K562 (cell line): ENCODE data around the gene RERE. TPM values are rescaled to one million over a fixed set of nuclear protein-coding genes. Genes with fewer than 3 reads are reported as not detected.

ENCODE experiments used
- ATAC-seq: fragments of 200-7000 bp; cut with Tn5 transposase; 3 replicates; pipeline ENCODE4 v1.9.1; 2020; ENCODE audit warnings: moderate library complexity
- BruUV-seq: library from RNA; stranded (reverse); fragments of 400-500 nt; replicated peaks from 2 replicates; lab custom pipeline; 2021; lab: Mats Ljungman, UMichigan
- CTCF ChIA-PET: fragments of 300-600 bp; formaldehyde crosslinking; extraction: SDS; loops from one replicate; lab custom pipeline; 2021; ENCODE audit warnings: low intra/inter-chr PET ratio; lab: Yijun Ruan, JAX
- POLR2A ChIA-PET: fragments of 300-600, 350-650 bp; sonication (Branson Sonifier 250); formaldehyde crosslinking; extraction: SDS; loops from one replicate; lab custom pipeline; 2021; ENCODE audit warnings: antibody characterized with exemption, inconsistent platforms; lab: Yijun Ruan, JAX
- DNase-seq, 4 experiments: peaks; one replicate each; pipeline versions ENCODE4 v3.0.0 to v3.0.0-alpha.2; 2011 to 2018; ENCODE audit warnings: low spot score in 3 of 4, mixed read lengths in 3 of 4; ENCODE audit errors: extremely low read depth in 1 of 4
- FAIRE-seq: peaks from 2 replicates; lab custom pipeline; 2011; peaks lifted over from hg19 to GRCh38; lab: Jason Lieb, UNC
- H2AFZ ChIP-seq: 2 replicates; pipeline ENCODE4 v1.6.0; 2011; ENCODE audit warnings: low read depth, low read length, control low read depth, inconsistent platforms
- H3K27ac ChIP-seq: fragments of 200-600 bp; 3 replicates; pipeline ENCODE4 v1.8.0; 2011; ENCODE audit warnings: low read depth, mild to moderate bottlenecking, control low read depth, inconsistent platforms, low read length, moderate library complexity, mixed read lengths; ENCODE audit errors: extremely low read depth
- H3K27me3 ChIP-seq, 2 experiments: fragments of 300-600 bp in 1 of 2; 2 replicates in 1 of 2; 3 replicates in 1 of 2; pipeline versions ENCODE4 v1.6.0 to v1.8.0; 2011; ENCODE audit warnings: inconsistent platforms in 2 of 2, low read length in 2 of 2, mild to moderate bottlenecking in 1 of 2, mixed read lengths in 1 of 2, moderate library complexity in 1 of 2; ENCODE audit not compliant: control insufficient read depth in 2 of 2, insufficient read depth in 2 of 2
- H3K36me3 ChIP-seq: fragments of 300-600 bp; 3 replicates; pipeline ENCODE4 v1.8.0; 2011; ENCODE audit warnings: mild to moderate bottlenecking, low read length, inconsistent platforms; ENCODE audit not compliant: control insufficient read depth, insufficient read depth
- H3K4me1 ChIP-seq, 2 experiments: fragments of 200-600 bp in 1 of 2; replicated peaks in 1 of 2; 2 replicates in 1 of 2; 3 replicates in 1 of 2; pipeline versions ENCODE4 v1.5.1 to v1.8.0; 2011; ENCODE audit warnings: inconsistent platforms in 2 of 2, low read length in 2 of 2, mild to moderate bottlenecking in 1 of 2, mixed read lengths in 1 of 2, moderate library complexity in 1 of 2; ENCODE audit not compliant: control insufficient read depth in 2 of 2, insufficient read depth in 2 of 2
- H3K4me2 ChIP-seq: 2 replicates; pipeline ENCODE4 v1.6.1; 2011; ENCODE audit warnings: low read length, control low read depth, inconsistent platforms, mixed read lengths; ENCODE audit not compliant: insufficient read depth
- H3K4me3 ChIP-seq: fragments of 200-600 bp; sonication (generic), shearing (Covaris generic); 2 replicates; pipeline ENCODE4 v1.5.1; 2016; ENCODE audit warnings: control low read depth, inconsistent platforms
- H3K79me2 ChIP-seq: fragments of 200-600 bp; 3 replicates; pipeline ENCODE4 v1.8.0; 2011; ENCODE audit warnings: low read length, inconsistent platforms; ENCODE audit not compliant: control insufficient read depth, insufficient read depth
- H3K9ac ChIP-seq, 2 experiments: 2 replicates each; pipeline versions ENCODE4 v1.6.0 to v1.6.1; 2011; ENCODE audit warnings: low read depth in 2 of 2, low read length in 2 of 2, control low read depth in 1 of 2, inconsistent platforms in 1 of 2, mild to moderate bottlenecking in 1 of 2, mixed read lengths in 1 of 2; ENCODE audit not compliant: insufficient read depth in 1 of 2
- H3K9me1 ChIP-seq: one replicate; pipeline ENCODE4 v1.6.0; 2011; ENCODE audit warnings: inconsistent platforms, mild to moderate bottlenecking, low read length, moderate library complexity; ENCODE audit not compliant: control insufficient read depth, insufficient read depth
- H3K9me3 ChIP-seq: replicated peaks from 2 replicates; pipeline ENCODE4 v1.5.1; 2011; ENCODE audit warnings: low read depth, low read length, inconsistent platforms; ENCODE audit not compliant: control insufficient read depth, insufficient read depth
- H4K20me1 ChIP-seq: replicated peaks from 2 replicates; pipeline ENCODE4 v1.6.1; 2011; ENCODE audit warnings: low read length, inconsistent platforms, mixed read lengths; ENCODE audit not compliant: control insufficient read depth, insufficient read depth
- BACH1 ChIP-seq: fragments of 200-800 bp; sonication (Bioruptor generic); IDR thresholded peaks from 2 replicates; pipeline ENCODE4 v1.6.1; 2016; ENCODE audit warnings: missing genetic modification characterization, missing compliant biosample characterization
- C11orf30 ChIP-seq: fragments of 450-650 bp; IDR thresholded peaks from 2 replicates; pipeline ENCODE4 v1.6.1; 2016; ENCODE audit warnings: low read depth, mild to moderate bottlenecking
- FOSL1 ChIP-seq: fragments of 200-800 bp; sonication (Bioruptor generic); conservative IDR thresholded peaks from 2 replicates; pipeline ENCODE4 v1.6.1; 2016; ENCODE audit warnings: missing genetic modification characterization, missing compliant biosample characterization
- FOXK2 ChIP-seq, 2 experiments: fragments of 450-650 bp; IDR thresholded peaks in 1 of 2; conservative IDR thresholded peaks in 1 of 2; 2 replicates each; pipeline ENCODE4 v1.6.1; 2016; ENCODE audit warnings: low read depth in 2 of 2, mild to moderate bottlenecking in 1 of 2
- SMAD4 ChIP-seq: fragments of 250-450 bp; sonication (Bioruptor Pico); conservative IDR thresholded peaks from 2 replicates; pipeline ENCODE4 v1.8.0; 2021; ENCODE audit warnings: inconsistent platforms, mild to moderate bottlenecking, moderate library complexity
- ZNF589 ChIP-seq: fragments of 200-800 bp; sonication (Bioruptor generic); IDR thresholded peaks from 2 replicates; pipeline ENCODE4 v1.6.1; 2016; ENCODE audit warnings: low read depth, missing genetic modification characterization, missing compliant biosample characterization
- ZNF644 ChIP-seq: fragments of 200-800 bp; sonication (Bioruptor generic); IDR thresholded peaks from 2 replicates; pipeline ENCODE4 v1.6.1; 2016; ENCODE audit warnings: low read depth, missing genetic modification characterization, missing compliant biosample characterization
- ZNF766 ChIP-seq: fragments of 200-800 bp; sonication (Bioruptor generic); conservative IDR thresholded peaks from 2 replicates; pipeline ENCODE4 v1.6.1; 2016; ENCODE audit warnings: missing genetic modification characterization, missing compliant biosample characterization
- WGBS: fragments of 100-300 bp; shearing (Covaris generic); methylation state at CpG from one replicate; pipeline ENCODE4 v1.1.6; 2016; ENCODE audit warnings: low coverage, mixed read lengths; ENCODE audit not compliant: insufficient coverage; ENCODE audit errors: missing lambda C conversion rate; 5-methylcytosine and 5-hydroxymethylcytosine counted together
- in situ Hi-C: fragments of 300-500 bp; cut with MboI; formaldehyde crosslinking; loops from 4 replicates; pipeline ENCODE4 v1.15.0; 2018; ENCODE audit warnings: inconsistent platforms, mixed read lengths
- intact Hi-C: fragments of 100-400 bp; cut with micrococcal nuclease; formaldehyde crosslinking; loops from 2 replicates; pipeline ENCODE4 v1.14.2; 2022
- polyA plus RNA-seq, 8 experiments: library from polyadenylated mRNA; depleted of rRNA in 4 of 8; stranded (reverse) in 5 of 8; unstranded in 3 of 8; fragments of >200 nt; fragmentation: Nextera tagmentation in 2 of 8; fragmentation: Illumina TruSeq in 1 of 8; extraction: Ambion mirVana in 2 of 8; extraction: Trizol in 1 of 8; gene quantifications; 2 replicates each; pipeline versions ENCODE4 v1.2.1 to v1.2.3, GENCODE V29; 2011 to 2014; ENCODE audit warnings: inconsistent platforms in 1 of 8, missing spikeins in 1 of 8
- total RNA-seq, 7 experiments: library from RNA; depleted of rRNA in 6 of 7; stranded (reverse); fragments of >200 nt in 6 of 7; fragmentation: Illumina TruSeq in 2 of 7; extraction: Trizol in 2 of 7; gene quantifications; 2 replicates each; pipeline versions ENCODE4 v1.2.1 to v1.2.3, GENCODE V29; 2011 to 2021; ENCODE audit warnings: low replicate concordance in 1 of 7
- TF ChIP-seq, protein P1 (sequence below): fragments of 450-650 bp; IDR thresholded peaks from 2 replicates; pipeline ENCODE4 v1.6.1; 2017; ENCODE audit warnings: antibody characterized with exemption, mild to moderate bottlenecking
- TF ChIP-seq, protein P2 (sequence below), 2 experiments: fragments of 200-800 bp in 1 of 2; sonication (Bioruptor generic) in 1 of 2; sonication (generic) in 1 of 2; formaldehyde crosslinking in 1 of 2; IDR thresholded peaks in 1 of 2; conservative IDR thresholded peaks in 1 of 2; 2 replicates each; pipeline versions ENCODE4 v1.5.0 to v1.6.1; 2016 to 2020; ENCODE audit warnings: missing compliant biosample characterization in 1 of 2, missing genetic modification characterization in 1 of 2, missing genetic modification reagents in 1 of 2

Gene RERE
- total and polyA plus RNA-seq, 9 of the 15 experiments (the other 6 are each of a cell fraction or from before 2014, with no cell fraction given), result 3.0 to 51.5 (median 13.4) TPM

DNA sequence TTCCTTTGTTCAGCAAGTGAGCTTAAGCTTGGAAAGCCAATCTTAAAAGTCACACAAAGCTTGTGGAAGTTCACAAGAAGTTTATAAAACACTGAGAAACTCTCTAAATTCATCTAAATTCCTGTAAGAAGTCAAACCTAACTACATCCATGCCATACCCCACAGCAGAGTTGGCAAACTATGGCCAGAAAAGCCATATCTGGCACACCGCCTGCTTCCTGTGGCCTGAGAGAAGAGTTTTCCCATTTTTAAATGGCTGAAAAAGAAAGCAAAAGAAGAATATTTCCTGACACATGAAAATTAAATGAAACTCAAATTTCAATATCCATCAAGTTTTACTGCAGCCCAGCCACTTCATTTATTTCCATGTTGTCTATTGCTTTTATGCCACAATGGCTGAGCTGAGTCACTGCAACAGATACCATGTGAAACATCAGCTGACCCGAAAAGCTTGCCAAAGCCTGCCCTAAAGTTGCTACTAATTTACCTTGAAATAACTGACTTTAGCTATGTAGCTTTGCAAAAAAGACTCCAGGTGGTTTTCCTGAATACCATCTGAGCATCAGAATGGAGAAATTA is 262.4 kb downstream of the RERE start:
- intact Hi-C loops, result no loop called here
- CTCF ChIA-PET, result no interaction called here
- in situ Hi-C loops, result no loop called here
- TF ChIP-seq ZNF766 (CRISPR knock-in tag) (peak; percentile 57; the same call in 1 of the 2 replicates), FOXK2 (conservative IDR thresholded peaks at IDR 0.05 in 1 of 2, IDR thresholded peaks at IDR 0.05 in 1 of 2; ENCODE audit: low read depth in 2 of 2) (0 out of 4 replicates have a peak, but pooled peaks of 1 of the 2 experiments have one; percentile 16), ZNF589 (peak; percentile 73), ZNF644 (tag) (0 out of 2 replicates have a peak, but pooled peaks have one; percentile 32), FOSL1 (tag) (peak; percentile 77), SMAD4 (CRISPR knock-in tag) (0 out of 2 replicates have a peak, but pooled peaks have one; percentile 17), C11orf30 (0 out of 2 replicates have a peak, but pooled peaks have one; percentile 28), BACH1 (tag) (peak; percentile 62; the same call in 1 of the 2 replicates)
- TF ChIP-seq, protein P1, sequence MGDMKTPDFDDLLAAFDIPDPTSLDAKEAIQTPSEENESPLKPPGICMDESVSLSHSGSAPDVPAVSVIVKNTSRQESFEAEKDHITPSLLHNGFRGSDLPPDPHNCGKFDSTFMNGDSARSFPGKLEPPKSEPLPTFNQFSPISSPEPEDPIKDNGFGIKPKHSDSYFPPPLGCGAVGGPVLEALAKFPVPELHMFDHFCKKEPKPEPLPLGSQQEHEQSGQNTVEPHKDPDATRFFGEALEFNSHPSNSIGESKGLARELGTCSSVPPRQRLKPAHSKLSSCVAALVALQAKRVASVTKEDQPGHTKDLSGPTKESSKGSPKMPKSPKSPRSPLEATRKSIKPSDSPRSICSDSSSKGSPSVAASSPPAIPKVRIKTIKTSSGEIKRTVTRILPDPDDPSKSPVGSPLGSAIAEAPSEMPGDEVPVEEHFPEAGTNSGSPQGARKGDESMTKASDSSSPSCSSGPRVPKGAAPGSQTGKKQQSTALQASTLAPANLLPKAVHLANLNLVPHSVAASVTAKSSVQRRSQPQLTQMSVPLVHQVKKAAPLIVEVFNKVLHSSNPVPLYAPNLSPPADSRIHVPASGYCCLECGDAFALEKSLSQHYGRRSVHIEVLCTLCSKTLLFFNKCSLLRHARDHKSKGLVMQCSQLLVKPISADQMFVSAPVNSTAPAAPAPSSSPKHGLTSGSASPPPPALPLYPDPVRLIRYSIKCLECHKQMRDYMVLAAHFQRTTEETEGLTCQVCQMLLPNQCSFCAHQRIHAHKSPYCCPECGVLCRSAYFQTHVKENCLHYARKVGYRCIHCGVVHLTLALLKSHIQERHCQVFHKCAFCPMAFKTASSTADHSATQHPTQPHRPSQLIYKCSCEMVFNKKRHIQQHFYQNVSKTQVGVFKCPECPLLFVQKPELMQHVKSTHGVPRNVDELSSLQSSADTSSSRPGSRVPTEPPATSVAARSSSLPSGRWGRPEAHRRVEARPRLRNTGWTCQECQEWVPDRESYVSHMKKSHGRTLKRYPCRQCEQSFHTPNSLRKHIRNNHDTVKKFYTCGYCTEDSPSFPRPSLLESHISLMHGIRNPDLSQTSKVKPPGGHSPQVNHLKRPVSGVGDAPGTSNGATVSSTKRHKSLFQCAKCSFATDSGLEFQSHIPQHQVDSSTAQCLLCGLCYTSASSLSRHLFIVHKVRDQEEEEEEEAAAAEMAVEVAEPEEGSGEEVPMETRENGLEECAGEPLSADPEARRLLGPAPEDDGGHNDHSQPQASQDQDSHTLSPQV, result peak; percentile 59
- TF ChIP-seq, protein P2, sequence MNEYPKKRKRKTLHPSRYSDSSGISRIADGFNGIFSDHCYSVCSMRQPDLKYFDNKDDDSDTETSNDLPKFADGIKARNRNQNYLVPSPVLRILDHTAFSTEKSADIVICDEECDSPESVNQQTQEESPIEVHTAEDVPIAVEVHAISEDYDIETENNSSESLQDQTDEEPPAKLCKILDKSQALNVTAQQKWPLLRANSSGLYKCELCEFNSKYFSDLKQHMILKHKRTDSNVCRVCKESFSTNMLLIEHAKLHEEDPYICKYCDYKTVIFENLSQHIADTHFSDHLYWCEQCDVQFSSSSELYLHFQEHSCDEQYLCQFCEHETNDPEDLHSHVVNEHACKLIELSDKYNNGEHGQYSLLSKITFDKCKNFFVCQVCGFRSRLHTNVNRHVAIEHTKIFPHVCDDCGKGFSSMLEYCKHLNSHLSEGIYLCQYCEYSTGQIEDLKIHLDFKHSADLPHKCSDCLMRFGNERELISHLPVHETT (CRISPR knock-in tag; conservative IDR thresholded peaks at IDR 0.05 in 1 of 2, IDR thresholded peaks at IDR 0.05 in 1 of 2), result peak in 1 of 2 experiments; percentile 58; a peak in 2 of 4 replicates

More for the DNA sequence above, 262.4 kb downstream of the RERE start:
- POLR2A ChIA-PET, result interaction anchor here (1.1 to 2.2 kb wide), 3 partner anchors 13 to 310 kb away, joined by 3 to 5 read pairs (median 3); no protein-coding TSS in a partner anchor
- no peaks in the 10 kb centered on the region for H3K27me3 ChIP-seq
- no peak overlapping the region for H3K27ac ChIP-seq
- H4K20me1 ChIP-seq, result no peaks in the 10 kb centered on the region
- no peak overlapping the region; the same call in 1 of the 2 replicates for H2AFZ ChIP-seq
- H3K9me3 ChIP-seq, result no peaks in the 10 kb centered on the region
- no peak overlapping the region for H3K4me2 ChIP-seq
- peaks cover 0 to 4% of the 10 kb centered on the region in 2 experiments; a peak in 2 of 5 replicates for H3K4me1 ChIP-seq
- H3K4me3 ChIP-seq, result no peak overlapping the region
- H3K9ac ChIP-seq, result no peak overlapping the region
- BruUV-seq, result no TSS peak
- DNase-seq (peak in 1 of 4 experiments; percentile 27), ATAC-seq (no peak), FAIRE-seq (peak; percentile 6)
- H3K79me2 ChIP-seq, result peaks cover 12% of the 10 kb centered on the region; the same call in 2 of the 3 replicates
- 79% methylated on average over 2 of the region's 2 CpGs for WGBS
- H3K9me1 ChIP-seq, result peaks cover 7% of the 10 kb centered on the region
- peaks cover 34% of the 10 kb centered on the region; the same call in 2 of the 3 replicates for H3K36me3 ChIP-seq
